Left lung (tissue), 10 donors: ENCODE results near the gene IGSF23. TPM values are rescaled to one million over a fixed set of nuclear protein-coding genes. Genes with fewer than 3 reads are reported as not detected.
"Not testable (repeated sequence)": the region's sequence is repeated elsewhere in the genome, so short reads cannot be mapped to it uniquely, and the experiment has no call there.

Source experiments
- ATAC-seq: fragments of 200-7000 bp; cut with Tn5 transposase; one replicate; pipeline ENCODE4 v1.9.1; 2020; ENCODE audit warnings: moderate library complexity
- DNase-seq, 4 donors: peaks; one replicate each; pipeline ENCODE4 v3.0.0-alpha.2; 2013 to 2020
- H3K27ac ChIP-seq, 2 donors: fragments of 200-600 bp; sonication (generic) in 1 of 2; one replicate each; pipeline versions ENCODE4 v1.5.0 to v1.8.0; 2020 to 2021
- H3K27me3 ChIP-seq, 2 donors: fragments of 200-600 bp; sonication (generic) in 1 of 2; one replicate each; pipeline versions ENCODE4 v1.5.0 to v1.8.0; 2020 to 2021
- H3K36me3 ChIP-seq, 2 donors: fragments of 200-600 bp; sonication (generic) in 1 of 2; one replicate each; pipeline versions ENCODE4 v1.5.0 to v1.8.0; 2020 to 2021
- H3K4me1 ChIP-seq, 2 donors: fragments of 200-600 bp; one replicate each; pipeline ENCODE4 v1.8.0; 2021
- H3K4me3 ChIP-seq, 2 donors: fragments of 200-600 bp; sonication (generic) in 1 of 2; one replicate each; pipeline versions ENCODE4 v1.5.0 to v1.8.0; 2020 to 2021; ENCODE audit warnings: mild to moderate bottlenecking in 1 of 2
- H3K9me3 ChIP-seq, 2 donors: fragments of 200-600 bp; sonication (generic) in 1 of 2; one replicate each; pipeline versions ENCODE4 v1.5.0 to v1.8.0; 2020 to 2021
- CTCF ChIP-seq, 2 donors: fragments of 200-600 bp; sonication (generic) in 1 of 2; IDR thresholded peaks; one replicate each; pipeline versions ENCODE4 v1.5.0 to v1.8.0; 2021; ENCODE audit warnings: antibody characterized with exemption in 2 of 2
- intact Hi-C, 2 donors: fragments of 100-400 bp; cut with DNase I; formaldehyde crosslinking; loops; one replicate each; pipeline versions ENCODE4 v1.11.2 to v1.14.2; 2022
- polyA plus RNA-seq, 6 donors: library from polyadenylated mRNA; unstranded; fragments of 120-200 nt; gene quantifications; one replicate each; pipeline ENCODE4 v1.2.1, GENCODE V29; 2013; ENCODE audit not compliant: insufficient read length in 6 of 6
- total RNA-seq, 2 donors: library from RNA; stranded (reverse); fragmentation: NEBNext Ultra II Directional; extraction: Animal tissue kit (Norgen Biotek cat#: 25700); gene quantifications; one replicate each; pipeline ENCODE4 v1.2.1, GENCODE V29; 2021
- donor health status: DM: no; HTN: yes; CAD: no.
- donor health status: DM: no; HTN: no; CAD: no.

IGSF23 gene
- total and polyA plus RNA-seq, 8 donors = 0.17 to 0.18 TPM; not detected in 6

DNA sequence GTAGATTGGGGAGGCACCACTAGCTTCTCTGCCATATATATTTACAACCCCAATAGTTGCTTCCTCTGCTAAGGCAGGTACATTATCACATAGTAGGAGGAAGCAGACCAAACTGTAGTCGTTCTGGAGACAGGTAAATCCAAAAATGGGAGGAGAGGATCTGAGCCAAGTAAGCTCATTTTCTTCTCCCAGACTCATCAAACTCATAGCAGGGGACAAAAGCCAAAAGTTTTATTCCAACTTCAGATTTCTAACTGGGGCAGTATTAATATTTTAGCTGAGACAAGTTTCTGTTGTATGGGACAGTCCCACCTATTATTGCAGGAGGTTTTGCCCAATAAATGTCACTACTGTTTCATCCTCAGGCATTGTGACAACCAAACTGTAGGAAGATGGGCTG lies 7.8 kb upstream of the IGSF23 start:
- H3K36me3 ChIP-seq = no peaks in the 10 kb centered on the region
- H3K27ac ChIP-seq = no peak overlapping the region
- DNase-seq (no peak), ATAC-seq (no peak)
- no peaks in the 10 kb centered on the region for H3K27me3 ChIP-seq
- H3K4me3 ChIP-seq = no peak overlapping the region
- peaks cover 12 to 30% of the 10 kb centered on the region in 2 donors for H3K4me1 ChIP-seq
- TF ChIP-seq CTCF (IDR thresholded peaks at IDR 0.05) = no peak
- no peaks in the 10 kb centered on the region for H3K9me3 ChIP-seq
- intact Hi-C loops = no loop called here

- no peak for TF ChIP-seq CTCF (IDR thresholded peaks at IDR 0.05)
- Histone ChIP-seq H3K36me3 (no peaks in the 10 kb centered on the region), H3K27ac (peak overlapping the region in 1 of 2 donors; percentile 46), H3K9me3 (no peaks in the 10 kb centered on the region), H3K4me1 (peaks cover 15 to 30% of the 10 kb centered on the region in 2 donors), H3K27me3 (no peaks in the 10 kb centered on the region), H3K4me3 (no peak overlapping the region)
- intact Hi-C loops = no loop called here
- ATAC-seq (no peak), DNase-seq (peak in 1 of 4 donors; percentile 24)
Observed at GRCh38 chr19:44607049-44607448, 6.3 kb upstream of the IGSF23 start.

- ATAC-seq (no peak), DNase-seq (no peak)
- peaks cover 15 to 30% of the 10 kb centered on the region in 2 donors for H3K4me1 ChIP-seq
- no peak for TF ChIP-seq CTCF (IDR thresholded peaks at IDR 0.05)
- peak overlapping the region in 1 of 2 donors; percentile 15 for H3K27ac ChIP-seq
- no peaks in the 10 kb centered on the region for H3K9me3 ChIP-seq
- intact Hi-C loops = no loop called here
- no peak overlapping the region for H3K4me3 ChIP-seq
- no peaks in the 10 kb centered on the region for H3K27me3 ChIP-seq
- H3K36me3 ChIP-seq = no peaks in the 10 kb centered on the region
Observed at GRCh38 chr19:44607917-44608316, 5.4 kb upstream of the IGSF23 start.

GRCh38 chr19:44608391-44608821 lies 5.0 kb upstream of the IGSF23 start:
- no peak overlapping the region for H3K4me3 ChIP-seq
- peak in 1 of 4 donors; percentile 57 for DNase-seq
- ATAC-seq = no peak
- intact Hi-C loops = no loop called here
- no peaks in the 10 kb centered on the region for H3K27me3 ChIP-seq
- no peaks in the 10 kb centered on the region for H3K9me3 ChIP-seq
- no peaks in the 10 kb centered on the region for H3K36me3 ChIP-seq
- no peak for TF ChIP-seq CTCF (IDR thresholded peaks at IDR 0.05)
- no peak overlapping the region for H3K27ac ChIP-seq
- H3K4me1 ChIP-seq = peaks cover 10 to 28% of the 10 kb centered on the region in 2 donors

GRCh38 chr19:44609219-44609618 lies 4.1 kb upstream of the IGSF23 start:
- H3K9me3 ChIP-seq = no peaks in the 10 kb centered on the region
- H3K4me1 ChIP-seq = peaks cover 6 to 19% of the 10 kb centered on the region in 2 donors
- no peaks in the 10 kb centered on the region for H3K27me3 ChIP-seq
- intact Hi-C loops = no loop called here
- H3K27ac ChIP-seq = no peak overlapping the region
- TF ChIP-seq CTCF (IDR thresholded peaks at IDR 0.05) = no peak
- DNase-seq (no peak), ATAC-seq (no peak)
- no peaks in the 10 kb centered on the region for H3K36me3 ChIP-seq
- H3K4me3 ChIP-seq = no peak overlapping the region

DNA sequence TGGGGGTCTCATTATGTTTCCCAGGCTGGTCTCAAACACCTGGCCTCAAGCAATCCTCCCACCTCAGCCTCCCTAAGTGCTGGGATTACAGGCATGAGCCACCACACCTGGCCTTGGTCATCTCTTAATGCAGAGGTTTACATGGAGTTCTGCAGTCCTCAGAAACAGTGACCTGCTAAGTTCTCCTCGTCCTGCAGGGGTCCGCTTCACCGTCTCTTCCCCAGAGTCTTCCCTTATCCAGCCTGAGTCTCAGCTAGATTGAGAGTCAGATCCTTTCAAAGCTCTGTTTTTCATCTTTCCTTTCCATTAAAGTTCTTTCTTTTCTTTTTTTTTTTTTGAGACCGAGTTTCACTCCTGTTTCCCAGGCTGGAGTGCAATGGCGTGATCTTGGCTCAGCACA lies 2.9 kb upstream of the IGSF23 start:
- ATAC-seq, intact Hi-C loops, DNase-seq: not testable (repeated sequence)

More for the DNA sequence above, 2.9 kb upstream of the IGSF23 start:
- not testable (repeated sequence) for H3K9me3 ChIP-seq, H3K27me3 ChIP-seq, H3K4me3 ChIP-seq, H3K36me3 ChIP-seq, H3K27ac ChIP-seq
- peaks cover 6 to 23% of the 10 kb centered on the region in 2 donors for H3K4me1 ChIP-seq
